Activated CD8-positive, alpha-beta memory T cell treated with anti-CD3 and anti-CD28 coated beads for 1 hour (primary cell): Measurements from ENCODE around the gene SPOCK1.
A peak's percentile ranks its signal among the peaks of the same experiment; 100 is the strongest.
"Not testable (repeated sequence)": the region's sequence is repeated elsewhere in the genome, so short reads cannot be mapped to it uniquely, and the experiment has no call there.

Experiments used
- DNase-seq, 2 donors: peaks; one replicate each; pipeline ENCODE4 v3.0.0-alpha.2; 2020; ENCODE audit warnings: low read depth in 1 of 2; ENCODE audit errors: extremely low read depth in 1 of 2

The SPOCK1 gene

DNA sequence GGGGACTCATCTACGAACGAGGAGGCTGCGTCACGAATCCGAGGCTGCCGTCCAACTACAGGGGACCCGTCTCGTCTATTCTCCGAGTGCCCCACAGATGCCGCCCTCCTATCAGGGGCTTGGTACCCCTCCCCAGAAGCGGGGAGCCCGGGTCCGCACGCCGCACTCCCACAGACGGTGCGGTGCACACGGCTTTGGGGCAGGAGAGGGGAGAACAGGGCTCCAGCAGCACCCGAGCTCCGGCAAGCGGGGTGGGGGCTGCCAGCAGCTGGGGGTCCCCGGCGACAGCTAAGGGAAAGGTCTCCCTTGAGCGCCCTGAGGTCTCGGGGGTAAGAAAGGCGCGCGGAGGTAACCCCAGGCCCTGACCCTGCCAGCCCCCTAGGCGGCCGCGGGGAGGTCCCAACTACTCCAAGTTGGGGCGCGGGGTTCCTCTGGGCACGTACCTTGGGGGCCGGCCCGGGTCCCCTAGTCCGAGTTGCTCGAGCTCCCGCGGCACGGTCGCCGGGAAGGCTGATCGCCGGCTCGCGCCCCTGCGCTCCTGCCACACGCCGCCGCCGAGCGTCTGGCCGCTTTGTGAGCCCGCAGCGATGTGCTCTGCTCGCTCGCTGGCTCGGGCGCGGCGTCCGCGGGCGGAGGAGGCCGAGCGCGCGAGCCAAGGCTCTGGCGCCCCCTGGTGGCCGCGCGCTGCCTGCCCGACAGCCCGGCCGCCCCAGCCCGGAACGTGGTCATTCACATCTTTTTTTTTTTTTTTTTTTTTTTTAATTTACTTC lies at the start of gene SPOCK1:
Gene SPOCK1 (minus strand): TSS at position 591 of the 770 bp plus-strand sequence.
- DNase-seq = peak; percentile 6 to 26

DNA sequence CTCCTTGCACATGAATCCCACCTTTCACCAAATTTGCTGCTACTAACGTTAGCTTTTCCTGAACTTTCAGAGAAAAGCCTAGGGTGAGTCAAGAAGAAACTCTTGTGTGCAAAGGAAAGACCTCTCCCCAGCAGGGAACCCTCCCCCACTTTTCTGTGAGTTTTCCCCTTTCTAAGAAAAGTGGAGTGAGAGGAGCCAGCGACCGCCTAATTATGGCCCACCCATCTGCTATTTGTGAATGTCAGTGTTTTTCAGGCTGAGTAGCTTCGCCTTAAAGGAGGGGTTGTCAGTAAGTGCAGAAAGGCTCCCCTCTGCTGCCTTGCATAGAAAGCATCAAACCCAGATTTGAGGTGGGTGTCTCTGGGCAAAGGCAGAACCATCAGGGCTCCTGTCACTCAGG lies 46.8 kb upstream of the SPOCK1 start:
- no peak for DNase-seq

DNA sequence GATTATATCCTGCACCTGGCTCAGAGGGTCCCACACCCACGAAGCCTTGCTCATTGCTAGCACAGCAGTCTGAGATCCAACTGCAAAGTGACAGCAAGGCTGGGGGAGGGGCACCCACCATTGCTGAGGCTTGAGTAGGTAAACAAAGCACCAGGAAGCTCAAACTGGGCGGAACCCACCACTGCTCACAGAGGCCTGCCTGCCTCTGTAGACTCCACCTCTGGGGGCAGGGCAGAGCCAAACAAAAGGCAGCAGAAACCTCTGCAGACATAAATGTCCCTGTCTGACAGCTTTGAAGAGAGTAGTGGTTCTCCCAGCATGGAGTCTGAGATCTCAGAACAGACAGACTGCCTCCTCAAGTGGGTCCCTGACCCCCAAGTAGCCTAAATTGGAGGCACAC lies 36.3 kb upstream of the SPOCK1 start:
- not testable (repeated sequence) for DNase-seq

DNA sequence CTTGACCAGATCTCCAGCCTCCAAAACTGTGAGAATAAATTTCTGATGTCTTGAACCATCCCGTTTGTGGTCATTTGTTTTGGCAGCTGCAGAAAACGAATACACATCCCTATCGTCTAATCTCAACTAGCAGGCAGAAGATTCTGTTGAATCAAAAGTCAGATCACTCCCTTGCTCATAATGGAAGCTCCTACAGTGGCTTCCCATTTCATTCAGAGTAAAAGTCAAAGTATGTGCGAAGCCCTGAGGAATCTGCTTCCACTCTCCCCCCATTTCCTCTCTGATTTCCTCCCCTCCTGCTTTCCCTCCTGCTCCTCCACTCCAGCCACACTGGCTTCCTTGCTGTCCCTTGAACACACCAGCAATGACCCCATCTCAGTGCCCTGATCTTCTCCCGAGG lies 34.8 kb upstream of the SPOCK1 start:
- DNase-seq = no peak

DNA sequence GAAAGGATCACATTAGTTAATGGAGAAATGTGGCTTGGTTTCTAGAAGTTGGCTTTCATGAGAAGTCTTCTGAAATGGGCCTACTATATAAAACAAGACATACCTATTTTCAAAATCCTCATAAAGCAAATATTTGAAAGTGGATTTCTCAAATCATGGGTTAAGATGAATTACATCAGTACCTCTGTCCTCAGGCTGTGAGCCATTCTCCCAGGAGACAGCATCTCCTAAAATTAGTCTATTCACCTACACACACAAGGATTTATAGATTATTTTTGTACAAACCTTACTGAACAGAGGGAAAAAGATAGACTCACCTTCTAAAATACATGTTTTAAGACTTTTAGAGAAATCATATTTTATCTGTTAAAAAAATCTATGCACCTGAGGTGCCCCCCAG lies 32.1 kb upstream of the SPOCK1 start:
- no peak for DNase-seq

DNA sequence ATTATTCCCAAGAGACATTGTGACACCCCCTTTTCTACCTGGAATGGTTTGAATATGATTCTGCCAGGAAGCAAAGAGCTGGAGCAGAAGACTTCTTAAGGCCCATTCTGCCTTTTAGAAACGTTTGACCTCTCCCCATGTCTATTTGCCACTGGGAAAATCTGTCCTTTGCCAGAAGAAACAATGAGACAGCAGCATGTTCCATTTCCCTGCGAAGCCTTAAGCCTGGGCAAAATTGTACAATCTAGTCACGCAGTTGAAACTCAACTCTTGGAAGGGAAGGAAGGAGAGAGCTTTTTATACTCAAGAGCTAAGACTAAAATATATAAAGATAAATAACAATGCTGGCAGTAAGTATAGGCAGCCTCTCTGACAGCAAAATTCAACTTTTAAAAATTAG lies 22.1 kb upstream of the SPOCK1 start:
- no peak for DNase-seq

DNA sequence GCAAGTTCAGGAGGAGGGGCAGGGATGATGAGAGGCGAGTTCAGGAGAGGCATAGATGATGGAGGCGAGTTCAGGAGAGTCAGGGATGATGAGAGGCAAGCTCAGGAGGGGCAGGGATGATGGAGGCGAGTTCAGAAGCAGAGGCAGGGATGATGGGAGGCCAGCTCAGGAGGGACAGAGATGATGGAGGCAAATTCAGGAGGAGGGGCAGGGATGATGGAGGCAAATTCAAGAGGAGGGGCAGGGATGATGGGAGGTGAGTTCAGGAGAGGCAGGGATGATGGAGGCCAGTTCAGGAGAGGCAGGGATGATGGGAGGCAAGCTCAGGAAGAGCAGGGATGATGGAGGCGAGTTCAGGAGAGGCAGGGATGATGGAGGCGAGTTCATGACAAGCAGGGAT lies 17.8 kb upstream of the SPOCK1 start:
- no peak for DNase-seq

DNA sequence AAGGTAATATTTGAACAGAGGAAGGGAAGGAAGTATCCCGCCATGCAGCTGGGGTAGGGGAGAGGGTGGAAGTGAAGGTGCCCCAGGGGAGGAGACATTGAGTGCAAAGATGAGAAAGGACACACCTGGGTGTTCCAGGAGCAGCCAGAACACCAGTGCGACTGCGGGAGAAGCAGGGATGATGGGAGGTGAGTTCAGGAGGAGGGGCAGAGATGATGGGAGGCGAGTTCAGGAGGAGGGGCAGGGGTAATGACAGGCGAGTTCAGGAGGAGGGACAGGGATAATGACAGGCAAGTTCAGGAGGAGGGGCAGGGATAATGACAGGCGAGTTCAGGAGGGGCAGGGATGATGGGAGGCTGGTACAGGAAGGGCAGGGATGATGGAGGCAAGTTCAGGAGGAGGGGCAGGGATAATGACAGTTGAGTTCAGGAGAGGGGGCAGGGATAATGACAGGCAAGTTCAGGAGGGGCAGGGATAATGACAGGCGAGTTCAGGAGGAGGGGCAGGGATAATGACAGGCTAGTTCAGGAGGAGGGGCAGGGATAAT lies 17.2 kb upstream of the SPOCK1 start:
- DNase-seq = no peak

DNA sequence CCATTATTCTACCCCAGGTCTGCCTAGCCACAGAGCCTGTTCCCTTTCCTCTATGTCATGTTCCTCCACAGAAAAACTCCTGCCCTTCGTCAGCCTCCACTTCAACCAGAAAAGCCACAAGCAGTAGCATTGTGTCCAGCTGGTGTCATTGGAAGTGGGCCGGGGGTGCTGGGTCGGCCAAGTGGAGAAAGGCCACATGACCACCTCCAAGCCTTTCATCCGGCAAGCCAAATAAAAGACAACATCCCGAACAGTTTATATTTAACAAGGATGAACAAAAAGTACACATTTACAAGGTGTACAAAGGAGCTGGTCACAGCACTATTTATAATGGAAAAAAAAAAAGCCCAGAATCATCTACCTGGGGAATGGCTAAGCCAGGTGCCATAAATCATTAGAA lies 16.1 kb upstream of the SPOCK1 start:
- no peak for DNase-seq

DNA sequence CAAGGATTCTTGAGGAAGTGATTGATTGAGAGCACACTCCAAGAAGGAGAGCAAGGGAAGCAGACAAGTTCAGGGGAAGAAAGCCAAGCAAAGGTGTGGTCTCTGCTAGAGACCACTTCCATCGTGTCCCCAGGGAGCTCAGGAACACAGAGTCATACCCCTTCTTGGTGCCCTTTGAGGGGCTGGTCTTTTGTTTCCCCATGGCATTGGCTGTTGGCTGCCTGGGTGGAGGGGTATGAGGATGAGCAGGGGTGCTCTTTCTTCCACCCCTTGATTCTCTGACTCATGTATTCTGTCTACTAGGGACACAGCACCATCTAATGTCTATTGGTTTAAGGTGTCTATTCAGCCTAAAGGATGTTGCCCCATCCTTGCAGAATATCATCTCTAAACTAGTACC lies 11.5 kb upstream of the SPOCK1 start:
- DNase-seq = no peak

DNA sequence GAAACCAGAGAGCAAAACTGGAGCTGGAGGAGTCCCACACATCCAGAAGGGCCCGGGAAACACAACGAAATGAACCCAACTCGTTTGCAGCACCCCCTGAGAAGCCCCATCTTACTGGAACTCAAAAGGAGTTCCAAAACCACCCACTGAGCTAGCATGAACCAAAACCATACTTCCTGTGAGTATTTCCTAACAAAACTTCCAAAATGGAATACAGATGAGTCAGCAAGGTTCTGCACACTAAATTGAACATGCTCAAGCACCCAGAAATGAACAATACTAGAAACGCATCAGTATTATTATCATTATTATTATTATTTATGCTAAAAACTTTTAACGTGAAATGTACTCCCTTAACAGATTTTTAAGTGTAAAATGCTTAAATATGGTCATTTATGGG lies 8.0 kb upstream of the SPOCK1 start:
- DNase-seq = no peak

DNA sequence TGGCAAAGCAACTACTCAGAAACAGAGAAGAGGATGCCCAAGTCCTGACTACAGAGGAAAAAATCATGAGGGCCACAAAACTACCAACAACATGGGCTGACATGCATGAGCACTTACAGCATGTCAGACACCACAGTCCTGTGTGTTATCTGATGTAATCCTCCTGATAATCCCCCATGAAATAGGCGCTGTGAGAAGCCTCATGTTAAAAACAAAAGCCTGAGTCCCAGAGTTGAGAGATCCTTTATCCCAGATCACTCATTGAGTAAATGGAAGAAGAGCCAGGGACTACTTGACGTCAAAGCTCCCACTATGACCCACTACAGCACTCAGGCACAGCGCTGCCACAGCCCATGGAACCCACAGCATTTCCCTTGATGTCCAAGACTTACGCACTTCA lies 7.2 kb upstream of the SPOCK1 start:
- no peak for DNase-seq

DNA sequence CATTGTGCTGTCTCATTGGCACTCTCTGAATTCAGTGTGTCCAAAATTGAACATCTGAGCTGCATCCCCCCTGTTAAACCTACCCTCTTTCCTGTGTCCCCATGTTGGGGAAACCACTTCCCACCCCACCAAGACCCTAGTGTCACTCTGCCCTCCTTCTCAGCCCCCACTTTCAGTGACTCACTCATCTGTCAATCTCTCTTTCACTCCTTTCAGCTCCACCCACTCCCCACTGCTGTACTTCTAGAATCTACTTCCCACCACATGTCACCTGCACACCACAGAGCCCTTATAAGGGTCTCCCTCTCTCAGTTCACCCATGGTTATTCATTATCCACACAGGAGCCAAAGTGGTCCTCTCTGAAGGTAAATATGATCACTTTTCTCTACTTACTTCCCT lies 5.8 kb upstream of the SPOCK1 start:
- DNase-seq = no peak

DNA sequence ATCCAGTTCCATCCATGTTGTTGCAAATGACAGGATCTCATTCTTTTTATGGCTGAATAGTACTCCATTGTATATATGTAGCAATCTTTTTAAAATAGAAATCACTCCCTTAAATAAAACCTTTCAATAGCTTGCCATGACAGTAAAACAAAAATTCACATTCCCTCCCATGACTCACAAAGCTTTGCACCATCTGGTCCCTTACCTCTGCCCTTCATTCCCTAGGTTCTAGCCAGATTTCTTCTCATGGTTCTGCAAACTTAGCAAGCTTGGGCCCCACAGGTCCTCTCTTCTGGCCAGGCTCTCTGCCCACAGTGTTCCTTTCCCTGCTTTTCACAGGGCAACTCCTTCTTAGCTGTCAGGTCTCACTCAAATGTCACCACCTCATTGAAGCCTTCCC lies 4.3 kb upstream of the SPOCK1 start:
- no peak for DNase-seq

DNA sequence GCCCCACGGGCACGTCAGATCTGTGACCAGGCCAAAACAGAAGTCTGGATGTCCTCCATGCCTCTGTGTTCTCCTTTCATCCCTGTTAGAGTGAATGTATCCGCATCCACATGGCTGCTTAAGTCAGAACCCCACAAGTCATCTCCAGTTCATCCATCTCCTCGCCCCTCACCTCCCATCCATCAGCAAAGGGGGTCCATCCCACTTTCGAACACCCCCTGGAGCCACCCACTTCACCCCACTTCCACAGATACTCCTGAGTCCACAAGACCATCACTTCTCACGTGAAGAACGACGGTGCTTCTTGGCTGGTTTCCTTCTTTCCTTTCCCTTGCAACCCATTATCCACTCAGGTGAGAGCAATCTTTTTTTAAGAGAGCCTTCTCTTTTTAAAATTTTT lies 3.5 kb upstream of the SPOCK1 start:
- no peak for DNase-seq

DNA sequence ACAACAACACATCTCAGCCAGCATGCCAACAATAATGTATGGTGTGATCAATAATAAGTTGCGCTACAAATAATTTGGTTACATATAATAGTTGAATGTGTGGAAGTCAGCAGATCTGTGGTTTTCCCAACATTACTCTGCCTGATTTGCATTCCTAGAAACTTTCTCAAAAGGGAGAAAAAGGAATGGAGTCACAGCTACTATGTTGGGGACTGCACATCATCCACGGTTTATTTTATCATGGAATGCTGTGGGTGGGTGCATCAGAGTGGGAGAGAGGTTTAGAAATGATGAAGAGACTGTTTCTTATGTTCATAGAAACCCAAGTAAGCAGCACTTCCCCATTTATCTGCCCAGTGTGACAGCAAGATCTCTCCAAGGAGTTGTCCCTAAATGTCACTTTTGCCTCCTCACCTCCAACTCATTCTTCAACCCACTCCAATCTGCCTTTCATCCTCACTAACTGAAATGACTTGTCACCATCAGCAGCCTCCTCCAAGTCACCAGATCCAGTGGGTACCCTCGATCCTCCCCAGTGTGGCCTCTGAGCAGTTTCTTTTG lies 2.8 kb upstream of the SPOCK1 start:
- no peak for DNase-seq

DNA sequence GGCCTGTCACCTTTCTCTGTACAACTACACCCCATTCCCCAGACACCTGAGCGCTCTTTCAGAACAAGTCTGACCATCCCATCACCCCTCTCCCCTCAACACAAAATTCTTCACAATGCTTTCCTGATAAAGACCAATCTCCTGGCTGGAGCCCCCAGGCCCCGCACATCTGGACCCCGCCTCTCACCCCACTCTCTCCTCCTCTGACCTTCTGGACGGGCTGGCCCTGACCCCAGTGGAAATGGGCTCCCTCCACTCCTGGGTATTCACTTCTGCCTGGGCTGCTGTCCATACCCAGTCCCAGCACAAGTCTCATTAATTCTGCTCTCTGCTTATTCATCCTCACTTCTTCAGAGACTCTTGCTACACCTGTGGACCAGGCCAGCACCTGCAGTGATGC lies 2.1 kb upstream of the SPOCK1 start:
- no peak for DNase-seq

DNA sequence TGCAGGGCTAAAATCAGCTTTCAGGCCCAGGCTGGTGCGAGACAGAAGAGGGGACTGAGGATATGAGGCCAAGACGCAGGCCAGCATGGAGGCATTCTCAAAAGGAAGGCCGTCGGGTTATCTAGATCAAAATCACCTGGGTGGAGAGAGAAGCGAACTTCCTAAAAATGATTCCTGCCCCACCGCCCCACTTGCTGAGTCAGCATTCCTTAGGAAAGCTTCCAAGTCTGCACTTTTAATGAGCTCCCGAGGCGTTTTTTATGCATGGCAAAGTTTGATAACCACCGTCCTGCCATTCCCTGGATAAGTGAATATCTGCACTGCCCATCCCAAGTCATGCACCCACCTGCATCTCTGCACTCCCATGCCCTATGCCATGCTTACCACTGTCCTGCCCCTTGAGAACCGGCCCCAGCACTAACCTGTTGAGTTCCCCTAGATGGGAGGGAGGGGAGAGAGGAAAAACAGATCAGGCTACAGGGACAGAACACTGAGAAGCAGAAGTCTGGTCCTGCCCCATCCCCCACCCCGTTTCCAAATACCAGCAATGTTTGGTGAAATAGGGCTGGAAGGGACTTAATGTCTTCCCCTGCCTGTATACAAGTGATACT lies 1.6 kb upstream of the SPOCK1 start:
- DNase-seq = no peak

DNA sequence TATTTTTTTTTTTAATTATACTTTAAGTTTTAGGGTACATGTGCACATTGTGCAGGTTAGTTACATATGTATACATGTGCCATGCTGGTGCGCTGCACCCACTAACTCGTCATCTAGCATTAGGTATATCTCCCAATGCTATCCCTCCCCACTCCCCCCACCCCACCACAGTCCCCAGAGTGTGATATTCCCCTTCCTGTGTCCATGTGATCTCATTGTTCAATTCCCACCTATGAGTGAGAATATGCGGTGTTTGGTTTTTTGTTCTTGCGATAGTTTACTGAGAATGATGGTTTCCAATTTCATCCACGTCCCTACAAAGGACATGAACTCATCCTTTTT lies 351 bp upstream of the SPOCK1 start:
- DNase-seq = not testable (repeated sequence)

DNA sequence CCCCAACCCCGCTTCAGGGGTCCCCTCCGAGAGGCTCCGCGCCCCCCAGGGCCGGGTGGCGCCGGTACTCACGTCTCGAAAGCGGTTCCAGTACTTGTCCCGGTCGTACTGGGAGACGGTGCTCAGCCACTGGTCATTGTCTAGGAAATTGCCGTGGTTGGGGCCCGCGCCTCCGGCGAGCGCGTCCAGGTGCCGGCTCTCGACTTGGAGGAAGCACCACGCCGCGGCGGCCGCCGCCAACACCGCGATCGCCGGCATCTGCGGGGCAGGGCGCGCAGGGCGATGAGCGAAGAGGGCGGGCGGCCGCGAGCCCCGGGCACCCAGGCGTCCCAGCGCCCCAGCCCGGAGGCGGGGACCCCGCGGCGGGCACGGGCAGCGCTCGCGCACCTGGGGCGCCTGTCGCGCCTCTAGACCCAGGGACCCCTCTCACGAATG lies 808 bp downstream of the SPOCK1 start:
- no peak for DNase-seq

DNA sequence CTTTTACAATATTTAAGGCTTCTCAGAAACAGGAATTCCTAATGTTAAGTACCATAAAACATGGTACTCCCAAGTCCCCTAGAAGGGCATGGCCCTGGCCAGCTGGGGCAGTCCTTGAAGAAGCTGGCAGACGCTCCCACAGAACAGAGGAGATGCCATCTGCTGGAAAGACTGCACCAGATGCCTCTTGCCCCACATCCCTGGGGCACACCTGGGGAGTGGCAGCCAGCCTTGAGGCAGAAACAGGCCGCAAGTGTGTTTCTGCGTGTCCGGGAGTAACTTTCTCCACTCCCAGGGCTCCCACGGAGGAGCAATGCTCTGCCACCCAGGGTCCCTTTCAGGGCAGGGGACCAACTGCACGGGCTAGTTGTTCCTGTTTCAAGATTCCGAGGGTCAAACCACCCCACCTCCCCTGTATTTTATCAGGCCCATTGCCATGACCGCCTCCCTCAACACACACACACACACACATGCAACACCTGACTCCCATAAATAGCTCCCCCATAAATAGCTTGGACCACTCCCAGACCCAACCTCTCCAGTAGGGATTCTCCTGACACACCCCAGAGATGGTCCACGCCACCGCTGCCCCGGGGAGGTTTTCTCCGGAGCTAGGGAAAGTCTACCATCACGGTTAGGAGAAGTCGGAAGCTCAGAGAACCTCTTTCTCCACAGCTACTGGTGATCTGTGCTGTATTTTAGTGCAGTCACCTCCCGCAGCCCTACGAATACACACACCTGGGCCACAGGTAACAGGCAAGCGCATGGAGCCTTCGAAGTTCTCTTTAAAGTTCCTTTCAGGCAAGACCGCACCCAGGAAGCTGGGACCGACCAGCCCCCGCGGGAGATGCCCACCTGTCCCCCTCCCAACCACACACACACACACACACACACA lies 1.5 kb downstream of the SPOCK1 start:
- DNase-seq = no peak
